B cell (primary cell): Measurements from ENCODE around the gene NFIC. TPM values are rescaled to one million over a fixed set of nuclear protein-coding genes. Genes with fewer than 3 reads are reported as not detected.

Experiments used
- ATAC-seq: fragments of 200-7000 bp; cut with Tn5 transposase; one replicate; pipeline ENCODE4 v1.10.0; 2021; ENCODE audit warnings: low read depth, mild to moderate bottlenecking, moderate number of reproducible peaks, moderate library complexity
- CTCF ChIA-PET: fragments of 350-600 bp; sonication (Branson Sonifier 250); formaldehyde crosslinking; loops from one replicate; lab custom pipeline; 2021; ENCODE audit warnings: antibody characterized with exemption, inconsistent platforms; lab: Charles Lee
- POLR2A ChIA-PET: fragments of 350-600 bp; sonication (Branson Sonifier 250); formaldehyde crosslinking; loops from one replicate; lab custom pipeline; 2021; ENCODE audit warnings: antibody characterized with exemption; lab: Charles Lee
- DNase-seq: peaks from one replicate; pipeline ENCODE4 v3.0.0; 2013
- H2AFZ ChIP-seq: 2 replicates; pipeline ENCODE4 v1.6.1; 2012; ENCODE audit warnings: mild to moderate bottlenecking, low read depth, low read length; ENCODE audit not compliant: insufficient read depth, poor library complexity, severe bottlenecking
- H3K27ac ChIP-seq, 2 donors: 1 replicate in 1 of 2; 2 replicates in 1 of 2; pipeline ENCODE4 v1.5.1; 2012 to 2013; ENCODE audit warnings: low read length in 2 of 2, mild to moderate bottlenecking in 2 of 2, moderate library complexity in 1 of 2
- H3K27me3 ChIP-seq, 4 experiments: fragments of 200-600 bp in 1 of 4; sonication (generic) in 1 of 4; replicated peaks in 1 of 4; 1 replicate in 2 of 4; 2 replicates in 2 of 4; pipeline versions ENCODE4 v1.6.1 to v1.7.0; 2013 to 2016; ENCODE audit warnings: low read length in 3 of 4, mild to moderate bottlenecking in 2 of 4, mixed read lengths in 1 of 4, moderate library complexity in 1 of 4; ENCODE audit not compliant: insufficient read depth in 4 of 4, control insufficient read depth in 3 of 4; ENCODE audit errors: control extremely low read depth in 1 of 4
- H3K36me3 ChIP-seq, 2 experiments: replicated peaks in 1 of 2; 1 replicate in 1 of 2; 2 replicates in 1 of 2; pipeline versions ENCODE4 v1.6.1 to v1.7.1; 2013; ENCODE audit warnings: low read length in 1 of 2; ENCODE audit not compliant: insufficient read depth in 2 of 2, control insufficient read depth in 1 of 2; ENCODE audit errors: control extremely low read depth in 1 of 2, extremely low read depth in 1 of 2
- H3K4me1 ChIP-seq, 2 donors: fragments of 200-600 bp in 1 of 2; sonication (generic) in 1 of 2; 1 replicate in 1 of 2; 2 replicates in 1 of 2; pipeline versions ENCODE4 v1.5.1 to v1.6.1; 2013 to 2017; ENCODE audit warnings: low read length in 2 of 2; ENCODE audit not compliant: control insufficient read depth in 2 of 2, insufficient read depth in 2 of 2
- H3K4me2 ChIP-seq: replicated peaks from 2 replicates; pipeline ENCODE3; 2012; ENCODE audit warnings: mild to moderate bottlenecking, low read depth, low read length; ENCODE audit not compliant: poor library complexity, severe bottlenecking
- H3K4me3 ChIP-seq, 5 experiments: fragments of 200-600 bp in 1 of 5; sonication (generic) in 1 of 5; 1 replicate in 3 of 5; 2 replicates in 2 of 5; pipeline versions ENCODE4 v1.5.1 to v1.7.0; 2011 to 2016; ENCODE audit warnings: low read length in 4 of 5, mild to moderate bottlenecking in 4 of 5, low read depth in 2 of 5, control low read depth in 1 of 5, moderate library complexity in 1 of 5; ENCODE audit not compliant: insufficient read depth in 1 of 5; ENCODE audit errors: control extremely low read depth in 1 of 5, extremely low read depth in 1 of 5
- H3K79me2 ChIP-seq: fragments of 200-600 bp; sonication (generic); one replicate; pipeline ENCODE4 v1.6.0; 2016; ENCODE audit warnings: low read length; ENCODE audit not compliant: control insufficient read depth, insufficient read depth
- H3K9ac ChIP-seq: fragments of 200-600 bp; sonication (generic); 2 replicates; pipeline ENCODE4 v1.6.1; 2017; ENCODE audit warnings: mild to moderate bottlenecking, low read length, moderate library complexity
- H3K9me3 ChIP-seq, 3 donors: one replicate each; pipeline versions ENCODE4 v1.6.1 to v1.7.1; 2013; ENCODE audit warnings: low read length in 2 of 3; ENCODE audit not compliant: control insufficient read depth in 2 of 3, insufficient read depth in 1 of 3; ENCODE audit errors: control extremely low read depth in 1 of 3
- H4K20me1 ChIP-seq: 2 replicates; pipeline ENCODE4 v1.6.0; 2012; ENCODE audit warnings: mild to moderate bottlenecking, low read length; ENCODE audit not compliant: insufficient read depth, control insufficient read depth, poor library complexity, severe bottlenecking
- H3K27ac Mint-ChIP-seq: one replicate; pipeline ENCODE4 v1.8.0; 2021; ENCODE audit warnings: mixed read lengths
- H3K27me3 Mint-ChIP-seq: one replicate; pipeline ENCODE4 v1.8.0; 2021; ENCODE audit warnings: mixed read lengths
- H3K4me1 Mint-ChIP-seq: one replicate; pipeline ENCODE4 v1.8.0; 2021; ENCODE audit warnings: mixed read lengths
- H3K4me3 Mint-ChIP-seq: one replicate; pipeline ENCODE4 v1.8.0; 2021; ENCODE audit warnings: mixed read lengths
- H3K9me3 Mint-ChIP-seq: one replicate; pipeline ENCODE4 v1.8.0; 2022; ENCODE audit warnings: mixed read lengths; ENCODE audit not compliant: insufficient read depth
- EZH2 ChIP-seq: IDR thresholded peaks from 2 replicates; pipeline ENCODE4 v1.6.1; 2012; ENCODE audit warnings: borderline replicate concordance, low read depth, mild to moderate bottlenecking, moderate library complexity, low read length; ENCODE audit not compliant: insufficient read depth, poor library complexity, severe bottlenecking
- WGBS: methylation state at CpG from one replicate; pipeline ENCODE4 v1.1.5; 2013; ENCODE audit warnings: missing lambda C conversion rate; ENCODE audit not compliant: insufficient coverage; 5-methylcytosine and 5-hydroxymethylcytosine counted together
- intact Hi-C: fragments of 100-400 bp; cut with micrococcal nuclease; formaldehyde crosslinking; loops from one replicate; pipeline ENCODE4 v1.10.0; 2022
- polyA plus RNA-seq: library from polyadenylated mRNA; depleted of rRNA; stranded (reverse); fragments of >200 nt; gene quantifications from 2 replicates; pipeline ENCODE4 v1.2.3, GENCODE V29; 2012
- total RNA-seq, 2 donors: library from RNA; stranded (reverse); fragments of 120-200 nt in 1 of 2; gene quantifications; 1 replicate in 1 of 2; 2 replicates in 1 of 2; pipeline versions ENCODE4 v1.2.3 to v1.2.4, GENCODE V29; 2013 to 2022
- TF ChIP-seq, protein P1 (sequence below): fragments of 200-600 bp; IDR thresholded peaks from one replicate; pipeline ENCODE4 v1.8.0; 2022; ENCODE audit warnings: antibody characterized with exemption, mild to moderate bottlenecking

NFIC gene
- total and polyA plus RNA-seq, 2 donors (not counting 1 experiment from before 2014, with no cell fraction given): 3.8 to 23.6 TPM

- ChIA-PET CTCF (interaction anchor here (1.0 kb wide), 1 partner anchor 28 kb away, joined by 3 read pairs; no protein-coding TSS in a partner anchor), POLR2A (no interaction called here)
- Mint-ChIP-seq H3K9me3 (no peaks in the 10 kb centered on the region), H3K4me3 (no peak overlapping the region), H3K27me3 (no peaks in the 10 kb centered on the region), H3K27ac (no peak overlapping the region), H3K4me1 (no peaks in the 10 kb centered on the region)
- intact Hi-C loops: no loop called here
- H3K36me3 ChIP-seq: peaks cover 0 to 16% of the 10 kb centered on the region in 2 experiments
- no peak overlapping the region for H2AFZ ChIP-seq
- no peaks in the 10 kb centered on the region for H3K79me2 ChIP-seq
- ATAC-seq (no peak), DNase-seq (no peak)
- H3K27me3 ChIP-seq: no peaks in the 10 kb centered on the region
- H4K20me1 ChIP-seq: no peaks in the 10 kb centered on the region
- 88% methylated on average over 14 of the region's 18 CpGs for WGBS
- H3K9me3 ChIP-seq: no peaks in the 10 kb centered on the region
- H3K9ac ChIP-seq: no peak overlapping the region
- H3K4me3 ChIP-seq: no peak overlapping the region
- no peaks in the 10 kb centered on the region for H3K4me1 ChIP-seq
- TF ChIP-seq, protein P1, sequence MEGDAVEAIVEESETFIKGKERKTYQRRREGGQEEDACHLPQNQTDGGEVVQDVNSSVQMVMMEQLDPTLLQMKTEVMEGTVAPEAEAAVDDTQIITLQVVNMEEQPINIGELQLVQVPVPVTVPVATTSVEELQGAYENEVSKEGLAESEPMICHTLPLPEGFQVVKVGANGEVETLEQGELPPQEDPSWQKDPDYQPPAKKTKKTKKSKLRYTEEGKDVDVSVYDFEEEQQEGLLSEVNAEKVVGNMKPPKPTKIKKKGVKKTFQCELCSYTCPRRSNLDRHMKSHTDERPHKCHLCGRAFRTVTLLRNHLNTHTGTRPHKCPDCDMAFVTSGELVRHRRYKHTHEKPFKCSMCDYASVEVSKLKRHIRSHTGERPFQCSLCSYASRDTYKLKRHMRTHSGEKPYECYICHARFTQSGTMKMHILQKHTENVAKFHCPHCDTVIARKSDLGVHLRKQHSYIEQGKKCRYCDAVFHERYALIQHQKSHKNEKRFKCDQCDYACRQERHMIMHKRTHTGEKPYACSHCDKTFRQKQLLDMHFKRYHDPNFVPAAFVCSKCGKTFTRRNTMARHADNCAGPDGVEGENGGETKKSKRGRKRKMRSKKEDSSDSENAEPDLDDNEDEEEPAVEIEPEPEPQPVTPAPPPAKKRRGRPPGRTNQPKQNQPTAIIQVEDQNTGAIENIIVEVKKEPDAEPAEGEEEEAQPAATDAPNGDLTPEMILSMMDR: no peak
- TF ChIP-seq EZH2: no peak
- H3K27ac ChIP-seq: no peak overlapping the region
- no peak overlapping the region for H3K4me2 ChIP-seq
Measured at GRCh38 chr19:3456925-3457527, 90.6 kb downstream of the NFIC start.

DNA sequence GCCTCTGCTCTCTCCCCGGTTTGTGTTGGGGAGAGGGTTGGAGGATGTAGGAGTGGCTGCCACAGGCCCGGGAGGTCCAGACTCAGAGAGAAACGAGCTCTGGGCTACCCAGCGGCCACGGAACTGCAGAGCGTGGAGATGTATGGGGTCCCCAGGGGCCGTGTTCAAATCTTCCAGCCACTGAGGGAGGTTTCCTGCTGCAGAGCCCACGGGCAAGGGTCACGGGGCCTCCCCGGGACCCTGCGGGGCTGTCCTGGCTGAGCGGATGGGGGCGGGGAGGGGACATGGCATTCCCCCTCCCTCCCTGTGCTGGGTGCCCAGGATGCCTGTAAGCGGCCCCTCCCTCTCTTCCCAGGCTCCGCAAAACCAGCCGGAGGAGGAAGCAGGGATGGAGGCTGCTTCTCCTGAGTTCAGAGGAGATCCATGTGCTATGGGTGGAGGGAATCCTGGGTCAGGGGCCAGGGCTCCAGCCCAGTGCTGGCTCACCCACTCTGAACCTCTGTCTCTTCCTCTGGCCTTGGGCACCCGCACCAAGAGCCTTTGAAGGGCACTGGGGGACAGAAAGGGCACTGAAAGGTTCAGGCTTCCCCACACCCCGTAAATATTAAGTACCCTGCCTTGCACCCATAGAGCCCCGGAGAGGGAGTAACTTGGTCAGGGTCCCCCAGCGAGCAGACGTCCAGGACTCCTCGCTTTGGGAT is 91.3 kb downstream of the NFIC start:
- no peak overlapping the region for H3K4me2 ChIP-seq
- H3K4me1 ChIP-seq: no peaks in the 10 kb centered on the region
- no peaks in the 10 kb centered on the region for H3K27me3 ChIP-seq
- CTCF ChIA-PET: no interaction called here
- DNase-seq: no peak
- Mint-ChIP-seq H3K27ac (no peak overlapping the region), H3K4me3 (no peak overlapping the region), H3K27me3 (no peaks in the 10 kb centered on the region), H3K4me1 (no peaks in the 10 kb centered on the region), H3K9me3 (no peaks in the 10 kb centered on the region)
- POLR2A ChIA-PET: no interaction called here
- H4K20me1 ChIP-seq: no peaks in the 10 kb centered on the region
- TF ChIP-seq, protein P1: no peak
- TF ChIP-seq EZH2: no peak
- no peak overlapping the region for H2AFZ ChIP-seq
- H3K9ac ChIP-seq: no peak overlapping the region
- H3K9me3 ChIP-seq: no peaks in the 10 kb centered on the region
- no peak for ATAC-seq
- H3K79me2 ChIP-seq: no peaks in the 10 kb centered on the region
- WGBS: 46% methylated on average over 16 of the region's 22 CpGs
- intact Hi-C loops: no loop called here
- peaks cover 0 to 12% of the 10 kb centered on the region in 2 experiments for H3K36me3 ChIP-seq
- no peak overlapping the region for H3K27ac ChIP-seq
- H3K4me3 ChIP-seq: no peak overlapping the region
